NCI-H1694 treated with DMSO at 0.1 percent for 48 hours (cell line): ENCODE measurements around the gene HOTAIR.

Experiments
- DNase-seq: peaks from one replicate; lab custom pipeline; 2025; lab: John Stamatoyannopoulos, UW

HOTAIR gene

GRCh38 chr12:54011665-54012532 lies 37.1 kb upstream of the HOTAIR start:
- no peak for DNase-seq

DNA sequence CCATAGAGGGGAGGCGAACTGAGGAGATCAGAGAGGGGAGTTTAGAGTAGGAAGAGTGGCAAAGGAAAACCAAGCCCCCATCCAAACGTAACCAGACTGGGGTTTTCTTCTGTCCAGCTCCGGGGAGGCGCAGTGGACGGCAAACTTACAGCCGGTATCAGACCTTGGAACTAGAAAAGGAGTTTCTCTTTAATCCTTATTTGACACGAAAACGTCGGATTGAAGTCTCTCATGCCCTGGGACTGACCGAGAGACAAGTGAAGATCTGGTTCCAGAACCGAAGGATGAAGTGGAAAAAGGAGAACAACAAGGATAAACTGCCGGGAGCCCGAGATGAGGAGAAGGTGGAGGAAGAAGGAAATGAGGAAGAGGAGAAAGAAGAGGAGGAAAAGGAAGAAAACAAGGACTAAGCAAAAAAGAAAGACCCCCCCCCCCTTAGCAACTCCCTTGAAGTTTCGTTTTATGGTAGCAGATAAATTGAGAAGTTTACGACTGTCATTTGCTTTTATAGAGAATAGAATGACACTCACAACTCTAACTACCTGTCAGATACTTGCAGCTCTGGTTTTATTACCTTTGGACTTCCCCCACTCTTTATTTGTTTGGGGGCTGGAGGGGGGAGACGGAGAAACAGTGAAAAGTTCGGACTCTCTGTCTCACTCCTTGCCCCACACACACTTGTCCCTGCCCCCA lies 36.4 kb upstream of the HOTAIR start:
- DNase-seq = no peak

- no peak for DNase-seq
These were observed 35.6 kb upstream of the HOTAIR start for GRCh38 chr12:54010053-54010971.

DNA sequence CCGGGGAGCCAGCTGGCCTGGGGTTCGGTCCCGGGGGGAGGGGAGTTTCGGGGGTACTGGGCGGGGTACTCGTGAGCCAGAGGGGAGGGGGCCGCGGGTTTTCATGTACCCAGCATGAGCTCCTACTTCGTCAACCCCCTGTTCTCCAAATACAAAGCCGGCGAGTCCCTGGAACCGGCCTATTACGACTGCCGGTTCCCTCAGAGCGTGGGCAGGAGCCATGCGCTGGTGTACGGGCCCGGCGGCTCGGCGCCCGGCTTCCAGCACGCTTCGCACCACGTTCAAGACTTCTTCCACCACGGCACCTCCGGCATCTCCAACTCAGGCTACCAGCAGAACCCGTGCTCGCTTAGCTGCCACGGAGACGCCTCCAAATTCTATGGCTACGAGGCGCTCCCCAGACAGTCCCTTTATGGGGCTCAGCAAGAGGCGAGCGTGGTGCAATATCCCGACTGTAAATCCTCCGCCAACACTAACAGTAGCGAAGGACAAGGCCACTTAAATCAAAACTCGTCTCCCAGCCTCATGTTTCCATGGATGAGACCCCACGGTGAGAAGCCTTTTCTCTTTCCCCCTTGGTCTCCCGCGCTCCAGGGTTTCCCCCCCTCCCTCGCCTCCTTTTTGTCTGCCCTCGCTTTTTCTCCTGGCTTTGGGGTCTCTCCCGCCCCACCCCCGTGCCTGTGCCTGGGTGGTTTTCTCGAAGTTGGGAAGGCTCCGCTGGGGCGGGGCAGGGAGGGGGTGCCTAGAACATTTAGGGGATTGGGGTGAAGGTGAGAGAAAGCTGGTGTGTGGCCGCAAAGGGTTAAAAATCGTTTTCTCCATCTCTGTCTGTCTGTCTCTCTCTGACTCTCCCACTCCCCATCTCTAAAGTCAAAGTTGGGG lies 34.7 kb upstream of the HOTAIR start:
- no peak for DNase-seq

DNA sequence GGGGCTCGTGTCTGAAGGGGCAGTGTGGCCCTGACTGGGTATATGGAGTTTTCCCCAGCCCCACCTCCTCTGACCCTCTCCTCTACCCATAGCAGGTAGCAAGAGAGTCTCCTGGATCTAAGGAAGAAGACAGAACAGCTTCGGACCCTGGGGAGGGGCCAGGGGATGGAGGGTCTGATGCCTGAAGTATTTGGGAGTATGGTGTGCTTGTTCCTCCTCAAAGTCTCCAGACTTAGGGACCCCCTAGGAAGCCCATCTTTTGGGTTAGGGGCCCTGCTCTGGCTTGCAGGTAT lies 33.5 kb upstream of the HOTAIR start:
- DNase-seq = no peak

DNA sequence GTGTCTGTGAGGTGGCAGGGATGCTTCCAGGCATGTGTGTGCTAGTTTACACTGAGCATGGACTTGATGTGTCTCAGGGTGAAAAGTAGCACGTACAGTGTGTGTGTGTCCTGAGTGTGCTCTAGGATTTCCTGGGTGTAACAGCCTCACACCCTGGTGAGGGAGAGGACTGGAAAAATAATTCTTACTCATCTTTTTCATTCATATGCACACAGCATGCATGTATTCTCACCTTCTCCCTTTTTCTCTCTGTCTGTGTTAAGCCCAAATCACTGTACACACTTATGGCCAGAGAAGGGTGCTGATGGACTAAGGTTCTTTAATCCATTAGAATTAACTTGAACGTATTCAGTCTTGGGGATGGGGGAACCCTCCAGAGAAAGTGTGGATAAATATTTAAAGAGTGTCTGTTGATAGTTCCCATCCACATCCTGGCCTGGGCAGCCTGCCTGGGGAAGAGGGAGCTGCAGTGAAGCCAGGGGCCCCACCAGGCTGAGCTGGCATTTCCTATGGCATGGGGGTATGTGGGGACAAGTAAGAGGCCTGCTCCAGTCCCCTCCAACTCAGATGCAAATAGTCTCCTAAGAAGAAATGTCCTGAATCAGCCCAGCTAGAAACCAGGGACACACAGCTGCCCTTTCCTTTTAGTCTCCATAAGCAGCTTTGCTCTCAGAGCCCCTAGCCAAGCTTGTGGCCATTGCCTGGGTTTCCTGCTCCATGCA lies 32.9 kb upstream of the HOTAIR start:
- no peak for DNase-seq

DNA sequence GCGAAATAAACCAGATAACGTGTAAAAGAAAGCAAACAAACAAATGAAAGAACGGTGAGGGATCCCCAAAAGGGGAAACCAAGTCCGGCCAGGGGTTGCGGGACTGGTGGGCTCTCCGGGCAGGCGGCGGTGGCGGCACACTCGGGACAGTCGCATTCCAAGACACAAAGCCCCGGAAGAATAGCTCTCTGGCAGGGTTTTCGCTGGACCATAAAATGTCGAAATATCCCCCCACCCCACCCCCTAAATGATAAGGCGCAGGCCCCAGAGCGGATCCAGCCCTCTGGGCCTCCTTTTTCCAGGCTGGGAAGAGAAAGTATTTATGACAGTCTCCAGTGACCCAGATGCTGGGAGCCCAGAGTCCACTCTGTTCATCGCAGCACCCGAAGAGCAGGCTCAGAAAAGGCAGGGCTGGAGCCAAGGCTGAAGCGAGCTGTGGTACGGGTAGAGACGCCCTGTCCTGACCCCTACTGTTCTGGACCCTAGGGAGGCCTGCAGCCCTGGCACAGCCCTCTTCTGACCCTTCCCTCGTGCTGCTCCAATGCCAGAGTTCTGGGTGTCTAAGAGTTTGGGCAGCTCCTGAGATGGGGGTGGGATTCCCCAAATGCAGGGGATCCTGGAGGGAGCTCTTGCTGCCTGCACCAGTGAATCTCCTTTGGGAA lies 31.9 kb upstream of the HOTAIR start:
- DNase-seq = no peak

DNA sequence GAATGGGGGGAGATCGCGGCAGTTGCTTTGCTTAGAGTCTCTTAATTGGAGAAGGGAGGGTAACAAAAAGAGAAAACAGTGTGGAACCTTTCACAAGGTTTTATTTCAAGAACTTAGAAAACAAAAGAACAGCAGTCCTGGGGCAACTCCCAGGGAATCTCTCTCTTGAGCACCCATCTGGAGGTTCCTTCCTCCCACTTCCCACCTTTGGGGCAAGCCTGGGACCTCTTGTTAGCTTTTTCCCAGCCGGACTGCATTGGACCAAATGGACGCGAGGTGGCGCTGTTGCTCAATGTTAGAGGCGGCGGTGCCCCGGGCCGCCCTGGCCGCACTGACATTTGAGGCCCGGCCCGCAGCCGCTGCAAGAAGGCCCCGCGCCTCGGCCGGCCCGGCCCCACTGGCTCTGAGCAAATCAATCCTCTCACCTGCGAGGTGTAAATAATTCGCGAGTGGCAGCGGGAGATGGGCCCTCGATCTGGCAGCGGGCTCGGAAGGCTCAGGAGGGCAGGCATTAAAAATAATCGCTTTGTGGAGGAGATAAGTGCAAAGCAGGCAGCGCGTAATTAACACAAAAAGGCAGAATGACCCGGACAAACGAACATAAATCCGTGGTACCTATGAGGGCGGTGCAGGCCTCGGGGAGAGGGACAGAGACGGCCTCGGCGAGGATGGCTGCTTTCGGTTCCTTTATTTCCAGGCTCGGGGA lies 31.3 kb upstream of the HOTAIR start:
- peak; percentile 53 for DNase-seq

DNA sequence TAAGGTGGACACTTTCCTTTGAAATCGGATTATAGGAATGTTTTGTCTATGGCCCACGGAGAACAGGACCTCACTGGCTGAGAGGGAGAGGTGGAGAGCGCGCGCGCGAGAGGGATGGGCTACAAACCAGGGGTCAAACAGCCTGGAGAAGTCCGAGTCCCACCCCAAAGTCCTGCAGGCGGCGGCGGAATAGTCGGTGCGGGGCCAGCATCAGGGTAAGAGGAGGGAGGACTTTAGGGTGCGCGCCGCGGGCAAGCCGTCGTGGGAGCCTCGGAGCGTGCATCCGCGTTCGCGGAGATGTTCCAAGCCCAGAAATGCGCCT lies 30.7 kb upstream of the HOTAIR start:
- DNase-seq = no peak

- DNase-seq = no peak
These were observed 30.2 kb upstream of the HOTAIR start for GRCh38 chr12:54004841-54005530.

GRCh38 chr12:54004063-54004840 lies 29.5 kb upstream of the HOTAIR start:
- no peak for DNase-seq

DNA sequence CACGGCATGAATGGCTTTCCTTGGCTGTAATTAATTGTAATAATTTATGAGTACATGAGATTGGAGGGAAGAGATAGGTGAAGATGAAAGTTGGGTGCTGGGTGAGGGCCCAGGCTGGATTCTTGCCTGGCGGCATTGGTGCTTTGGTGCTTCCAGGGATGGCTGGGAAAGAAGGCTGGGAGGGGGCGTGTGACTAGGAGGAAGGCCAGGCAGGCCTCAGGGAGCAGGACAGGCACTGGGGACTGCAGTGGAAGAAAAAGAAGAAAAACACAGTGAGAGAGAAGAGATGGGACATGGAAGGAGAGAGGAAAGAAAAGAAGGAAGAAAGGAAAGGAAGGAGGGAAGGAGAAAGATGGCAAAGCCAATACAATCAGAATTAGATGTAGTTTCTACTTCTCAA lies 28.9 kb upstream of the HOTAIR start:
- DNase-seq = no peak

GRCh38 chr12:54002915-54003389 lies 28.2 kb upstream of the HOTAIR start:
- DNase-seq = no peak

DNA sequence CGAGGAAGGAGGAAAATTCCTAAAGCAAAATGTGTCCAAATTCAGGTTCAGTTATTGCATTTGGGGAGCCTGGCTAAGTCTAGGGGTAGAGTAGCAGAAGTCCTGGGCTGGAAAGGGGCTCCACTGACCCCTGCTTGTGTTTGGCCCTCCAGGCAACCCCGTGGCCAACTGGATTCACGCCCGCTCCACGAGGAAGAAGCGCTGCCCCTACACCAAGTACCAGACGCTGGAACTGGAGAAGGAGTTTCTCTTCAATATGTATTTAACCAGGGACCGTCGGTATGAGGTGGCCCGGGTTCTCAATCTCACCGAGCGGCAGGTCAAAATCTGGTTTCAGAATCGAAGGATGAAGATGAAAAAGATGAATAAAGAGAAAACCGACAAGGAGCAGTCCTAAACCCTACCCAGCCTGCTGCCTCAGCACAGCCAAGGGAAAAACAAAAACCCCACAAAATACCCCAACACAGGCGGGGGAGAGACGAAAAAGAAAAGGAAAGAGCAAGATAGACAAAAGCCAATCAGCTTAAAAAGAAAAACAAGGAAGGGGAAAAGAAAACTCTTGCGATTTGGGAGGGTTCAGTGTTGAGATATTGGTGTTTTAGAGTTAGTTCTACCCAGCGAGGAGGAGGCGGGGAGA lies 27.6 kb upstream of the HOTAIR start:
- DNase-seq = no peak

- DNase-seq = no peak
These were observed 26.8 kb upstream of the HOTAIR start for GRCh38 chr12:54001283-54002187.
